Activated CD8-positive, alpha-beta T cell treated with anti-CD3 and anti-CD28 coated beads, Interleukin-2, amount 10 ng/mL, durations not matched to agents 7 days and 5 days (primary cell): Measurements from ENCODE around the gene BRF1. TPM values are rescaled to one million over a fixed set of nuclear protein-coding genes. Genes with fewer than 3 reads are reported as not detected.

Source experiments
- ATAC-seq: fragments of 150-1000 bp; cut with Tn5 transposase; one replicate; pipeline ENCODE4 v1.10.0; 2021; ENCODE audit warnings: moderate library complexity
- CTCF ChIA-PET: fragments of 350-600 bp; sonication (Branson Sonifier 250); formaldehyde crosslinking; loops from one replicate; lab custom pipeline; 2021; ENCODE audit warnings: antibody characterized with exemption; lab: Charles Lee
- POLR2A ChIA-PET: fragments of 350-600 bp; sonication (Branson Sonifier 250); formaldehyde crosslinking; loops from one replicate; lab custom pipeline; 2021; ENCODE audit warnings: antibody characterized with exemption; lab: Charles Lee
- DNase-seq: peaks from one replicate; pipeline ENCODE4 v3.0.0-alpha.2; 2020
- H3K27ac Mint-ChIP-seq: one replicate; pipeline ENCODE4 v1.8.0; 2021; ENCODE audit warnings: mild to moderate bottlenecking, mixed read lengths
- H3K27me3 Mint-ChIP-seq: one replicate; pipeline ENCODE4 v1.8.0; 2021; ENCODE audit warnings: low read depth, mixed read lengths
- H3K36me3 Mint-ChIP-seq: one replicate; pipeline ENCODE4 v1.8.0; 2021; ENCODE audit warnings: low read depth, mixed read lengths
- H3K4me1 Mint-ChIP-seq: one replicate; pipeline ENCODE4 v1.8.0; 2021; ENCODE audit warnings: low read depth, mixed read lengths
- H3K4me3 Mint-ChIP-seq: one replicate; pipeline ENCODE4 v1.8.0; 2021; ENCODE audit warnings: mild to moderate bottlenecking, mixed read lengths
- H3K9me3 Mint-ChIP-seq: one replicate; pipeline ENCODE4 v1.8.0; 2022; ENCODE audit warnings: mixed read lengths; ENCODE audit not compliant: insufficient read depth
- total RNA-seq, 2 experiments: library from RNA; stranded (reverse); gene quantifications; one replicate each; pipeline ENCODE4 v1.2.3, GENCODE V29; 2021

Gene BRF1
- total RNA-seq, 2 experiments from 2014 or later, result 42.1 to 44.7 TPM

DNA sequence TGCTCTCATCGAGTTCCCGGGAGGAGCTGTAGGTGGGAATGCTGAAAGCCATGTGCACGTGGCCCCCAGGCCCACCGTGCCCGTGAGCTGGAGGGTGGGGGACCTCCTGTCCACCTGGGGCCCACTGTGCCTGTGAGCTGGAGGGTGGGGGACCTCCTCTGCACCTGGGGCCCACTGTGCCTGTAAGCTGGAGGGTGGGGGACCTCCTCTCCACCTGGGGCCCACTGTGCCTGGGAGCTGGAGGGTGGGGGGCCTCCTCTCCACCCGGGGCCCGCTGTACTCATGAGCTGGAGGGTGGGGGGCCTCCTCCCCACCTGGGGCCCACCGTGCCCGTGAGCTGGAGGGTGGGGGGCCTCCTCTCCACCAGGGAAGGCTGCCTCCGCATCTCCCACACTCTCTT, 105.8 kb downstream of the BRF1 start:
- ATAC-seq (no peak), DNase-seq (no peak)
- CTCF ChIA-PET, result interaction anchor here (0.8 to 1.6 kb wide), 7 partner anchors 9 to 157 kb away, joined by 3 to 13 read pairs (median 3); no protein-coding TSS in a partner anchor
- POLR2A ChIA-PET, result interaction anchor here (2.0 kb wide), 1 partner anchor 13 kb away, joined by 9 read pairs; no protein-coding TSS in a partner anchor
- Mint-ChIP-seq H3K27ac (no peak overlapping the region), H3K4me1 (peaks cover 47% of the 10 kb centered on the region), H3K36me3 (no peaks in the 10 kb centered on the region), H3K9me3 (no peaks in the 10 kb centered on the region), H3K4me3 (no peak overlapping the region), H3K27me3 (peaks cover 24% of the 10 kb centered on the region)

DNA sequence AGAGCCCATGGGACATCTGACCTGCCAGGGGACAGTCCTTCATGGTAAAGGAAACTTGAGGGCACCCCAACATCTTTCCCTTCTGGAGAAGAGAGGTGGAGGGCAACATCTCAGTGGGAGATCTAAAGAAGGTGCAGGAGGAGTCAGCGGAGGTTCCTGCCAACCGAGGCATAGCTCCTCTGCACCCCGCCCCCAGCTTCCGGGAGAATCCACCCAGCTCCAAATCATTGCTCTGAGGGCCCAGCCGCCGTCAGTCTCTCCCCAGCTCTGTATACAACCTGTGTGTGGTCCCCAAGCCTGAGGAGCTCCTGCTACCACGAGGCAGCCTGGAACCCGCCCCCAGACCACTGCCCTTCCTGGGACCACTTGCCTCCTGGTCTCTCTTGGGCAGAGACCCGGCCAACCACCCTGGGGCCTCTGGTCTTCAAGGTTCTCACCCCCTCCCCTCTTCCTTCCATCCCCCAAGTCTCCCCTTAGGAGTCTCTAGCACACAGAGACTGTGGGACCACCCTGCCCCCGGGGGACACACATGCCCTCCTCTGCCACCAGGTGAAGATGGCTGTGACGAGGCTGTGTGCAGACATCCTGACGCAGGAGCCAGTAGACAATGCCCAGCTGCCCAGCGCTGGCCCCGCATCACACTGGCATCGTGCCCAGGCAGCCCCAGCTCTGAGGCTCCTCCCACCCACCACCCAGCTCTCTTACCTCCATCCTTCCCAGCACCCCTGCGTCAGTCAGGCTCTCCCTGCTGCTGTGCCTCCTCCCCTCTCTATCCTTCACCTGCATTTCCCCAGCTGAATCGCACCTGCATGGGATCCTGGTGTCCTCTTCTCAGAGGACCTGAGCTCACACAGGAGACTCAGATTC, 106.7 kb downstream of the BRF1 start:
- ChIA-PET POLR2A (interaction anchor here (2.0 kb wide), 1 partner anchor 12 kb away, joined by 9 read pairs; no protein-coding TSS in a partner anchor), CTCF (interaction anchor here (0.7 to 1.6 kb wide), 6 partner anchors 18 to 158 kb away, joined by 3 to 13 read pairs (median 4); partner anchors contain the start of genes BRF1 and BTBD6)
- H3K9me3 Mint-ChIP-seq, result peaks cover under 1% of the 10 kb centered on the region
- no peak overlapping the region for H3K4me3 Mint-ChIP-seq
- DNase-seq (peak; percentile 64), ATAC-seq (peak; percentile 48)
- no peaks in the 10 kb centered on the region for H3K36me3 Mint-ChIP-seq
- peak overlapping the region; percentile 29 for H3K27ac Mint-ChIP-seq
- peaks cover 18% of the 10 kb centered on the region for H3K27me3 Mint-ChIP-seq
- peaks cover 41% of the 10 kb centered on the region for H3K4me1 Mint-ChIP-seq

DNA sequence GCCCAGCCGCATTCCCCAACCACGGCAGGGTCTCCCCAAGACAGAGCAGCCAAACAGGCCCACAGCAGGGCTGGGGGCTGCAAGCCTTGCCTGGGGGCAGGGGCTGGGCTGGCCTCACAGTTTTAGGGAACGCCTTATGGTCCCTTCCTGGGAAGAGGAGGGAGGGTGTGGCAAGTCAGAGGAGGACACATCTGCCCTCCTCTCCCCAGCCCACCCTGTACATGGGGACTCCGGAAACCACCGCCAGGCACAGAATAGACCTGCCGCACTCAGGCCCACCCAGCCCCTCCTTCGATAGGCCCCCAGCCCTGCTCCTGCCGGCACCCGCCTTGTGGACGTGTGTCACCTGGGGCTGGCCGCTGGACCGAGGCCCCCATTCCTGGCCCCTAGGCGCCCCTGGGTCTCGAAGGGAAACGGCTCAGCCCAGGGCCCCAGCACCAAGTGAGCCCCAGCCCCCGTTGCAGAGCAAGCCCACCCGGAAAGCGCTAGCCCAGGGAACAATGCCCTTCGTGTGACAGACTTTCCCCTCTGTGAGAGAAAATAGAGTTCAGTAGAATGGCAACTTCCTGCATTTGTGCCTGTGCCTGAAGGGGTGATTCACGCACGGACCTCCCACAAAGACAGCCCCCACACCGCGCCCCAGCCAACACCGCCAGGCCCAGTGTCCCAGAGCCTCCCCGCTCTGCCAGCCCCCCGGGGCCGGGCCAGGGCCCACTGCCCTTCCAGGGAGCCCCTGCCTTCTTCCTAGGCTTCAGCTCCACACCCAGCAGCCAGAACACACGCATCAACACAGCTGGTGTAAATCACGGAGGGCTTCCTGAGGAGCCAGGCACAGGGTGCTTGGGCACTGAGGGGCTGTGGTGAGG, 107.7 kb downstream of the BRF1 start:
- no peak for DNase-seq
- H3K36me3 Mint-ChIP-seq, result no peaks in the 10 kb centered on the region
- peaks cover 10% of the 10 kb centered on the region for H3K27me3 Mint-ChIP-seq
- POLR2A ChIA-PET, result interaction anchor here (2.0 kb wide), 1 partner anchor 11 kb away, joined by 9 read pairs; no protein-coding TSS in a partner anchor
- H3K4me3 Mint-ChIP-seq, result peak overlapping the region; percentile 15
- CTCF ChIA-PET, result interaction anchor here (0.7 to 1.5 kb wide), 5 partner anchors 17 to 159 kb away, joined by 3 to 13 read pairs (median 4); partner anchors contain the start of genes BRF1 and BTBD6
- ATAC-seq, result peak; percentile 43
- peaks cover 9% of the 10 kb centered on the region for H3K9me3 Mint-ChIP-seq
- H3K4me1 Mint-ChIP-seq, result peaks cover 35% of the 10 kb centered on the region
- H3K27ac Mint-ChIP-seq, result peak overlapping the region; percentile 64

DNA sequence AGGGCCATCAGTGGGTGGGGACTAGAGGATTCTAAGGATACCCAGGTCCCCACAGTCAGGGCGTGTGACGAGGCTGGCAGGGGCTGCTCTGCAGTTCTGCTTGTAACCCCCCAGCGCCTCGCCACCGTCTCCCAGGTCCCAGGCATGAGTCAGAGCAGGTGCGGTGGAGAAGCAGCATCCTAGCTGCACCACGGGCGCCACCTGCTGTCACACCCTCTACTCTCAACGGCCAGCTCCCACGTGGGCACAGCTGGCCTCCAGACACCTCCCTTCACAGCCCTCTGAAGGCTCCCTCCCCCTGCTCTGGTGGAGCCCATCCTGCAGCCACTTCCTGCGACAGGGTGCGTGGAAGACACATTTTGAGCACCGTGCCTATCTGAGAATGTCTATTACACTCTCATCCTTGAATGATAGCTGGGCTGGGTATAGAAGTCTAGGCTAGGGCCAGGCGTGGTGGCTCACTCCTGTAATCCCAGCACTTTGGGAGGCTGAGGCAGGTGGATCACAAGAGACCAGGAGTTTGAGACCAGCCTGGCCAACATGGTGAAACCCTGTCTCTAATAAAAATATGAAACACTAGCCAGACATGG, 112.8 kb downstream of the BRF1 start:
- H3K4me3 Mint-ChIP-seq, result no peak overlapping the region
- ATAC-seq, result no peak
- CTCF ChIA-PET, result interaction anchor here (0.6 to 2.3 kb wide), 2 partner anchors 97 to 318 kb away, joined by 4 to 7 read pairs; no protein-coding TSS in a partner anchor

DNA sequence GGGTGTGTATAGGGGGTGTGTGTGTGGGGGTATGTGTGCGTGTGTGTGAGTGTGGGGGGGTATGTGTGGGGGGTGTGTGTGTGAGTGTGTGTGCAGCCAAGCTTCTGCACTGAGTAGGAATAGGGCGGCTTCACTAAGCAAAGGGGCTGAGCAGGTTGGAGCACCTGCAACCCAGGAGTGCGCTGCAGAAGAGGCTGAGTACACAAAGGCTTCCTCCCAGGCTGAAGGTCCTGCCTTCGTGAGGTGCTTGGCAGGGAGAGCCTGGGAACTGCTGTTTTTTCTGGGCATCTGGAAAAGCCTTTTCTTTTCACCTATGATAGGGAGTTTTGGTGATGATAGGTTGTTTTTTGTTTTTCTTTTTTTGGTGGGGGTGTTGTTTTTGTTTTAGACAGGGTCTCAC, 113.7 kb downstream of the BRF1 start:
- H3K4me1 Mint-ChIP-seq, result peaks cover 16% of the 10 kb centered on the region
- no peak overlapping the region for H3K27ac Mint-ChIP-seq
- ATAC-seq, result no peak
- H3K36me3 Mint-ChIP-seq, result no peaks in the 10 kb centered on the region
- H3K27me3 Mint-ChIP-seq, result peaks cover 4% of the 10 kb centered on the region
- ChIA-PET CTCF (no interaction called here), POLR2A (interaction anchor here (0.5 kb wide), 1 partner anchor 92 kb away, joined by 3 read pairs; no protein-coding TSS in a partner anchor)
- no peak overlapping the region for H3K4me3 Mint-ChIP-seq
- H3K9me3 Mint-ChIP-seq, result peaks cover 15% of the 10 kb centered on the region
- no peak for DNase-seq

More for the DNA sequence above, 112.8 kb downstream of the BRF1 start:
- peaks cover 11% of the 10 kb centered on the region for H3K4me1 Mint-ChIP-seq
- peaks cover 4% of the 10 kb centered on the region for H3K27me3 Mint-ChIP-seq
- H3K27ac Mint-ChIP-seq, result no peak overlapping the region
- no peaks in the 10 kb centered on the region for H3K36me3 Mint-ChIP-seq
- POLR2A ChIA-PET, result no interaction called here
- no peak for DNase-seq
- peaks cover 15% of the 10 kb centered on the region for H3K9me3 Mint-ChIP-seq

DNA sequence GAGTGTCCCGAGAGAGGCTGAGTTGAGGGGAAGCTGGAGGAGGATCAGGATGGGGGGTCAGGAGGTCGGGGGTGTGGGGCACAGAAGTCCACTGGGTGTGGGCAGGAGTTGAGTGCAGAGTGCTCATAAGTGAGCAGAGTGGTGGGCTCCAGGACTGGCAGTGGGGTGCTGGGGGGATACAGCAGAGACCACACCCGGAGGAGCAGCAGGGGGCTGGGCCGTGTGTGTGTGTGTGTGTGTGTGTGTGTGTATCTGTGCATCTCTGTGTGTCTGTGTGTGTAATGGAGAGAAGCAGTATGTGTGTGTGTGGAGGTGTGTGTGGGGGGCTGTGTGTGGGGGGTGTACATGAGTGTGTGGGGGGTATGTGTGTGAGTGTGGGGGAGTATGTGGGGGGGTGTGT, 114.8 kb downstream of the BRF1 start:
- H3K4me3 Mint-ChIP-seq, result no peak overlapping the region
- peaks cover 17% of the 10 kb centered on the region for H3K4me1 Mint-ChIP-seq
- ATAC-seq, result no peak
- H3K36me3 Mint-ChIP-seq, result no peaks in the 10 kb centered on the region
- ChIA-PET POLR2A (no interaction called here), CTCF (no interaction called here)
- no peak for DNase-seq
- H3K27ac Mint-ChIP-seq, result no peak overlapping the region
- peaks cover 4% of the 10 kb centered on the region for H3K27me3 Mint-ChIP-seq
- H3K9me3 Mint-ChIP-seq, result peaks cover 15% of the 10 kb centered on the region

DNA sequence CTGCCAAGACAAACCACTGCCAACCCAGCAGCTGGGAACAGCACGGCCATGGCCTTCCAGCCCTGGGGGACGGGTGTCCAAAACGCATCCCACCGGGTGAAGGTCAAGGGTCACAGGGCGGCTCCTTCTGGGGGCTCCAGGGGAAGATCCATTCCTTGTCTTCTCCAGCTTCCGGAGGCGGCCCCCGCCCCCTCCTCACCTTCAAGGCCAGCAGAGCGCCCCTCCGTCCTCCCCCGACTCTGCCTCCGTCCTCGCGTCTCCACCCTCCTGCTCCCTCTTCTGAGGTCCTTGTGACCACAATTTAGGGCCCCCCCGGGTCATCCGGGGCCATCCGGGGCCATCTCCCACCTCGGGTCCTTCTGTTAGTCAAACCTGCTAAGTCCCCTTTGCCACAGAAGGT, 115.8 kb downstream of the BRF1 start:
- CTCF ChIA-PET, result interaction anchor here (1.4 kb wide), 1 partner anchor 17 kb away, joined by 3 read pairs; the partner anchor contains the start of gene JAG2
- H3K4me1 Mint-ChIP-seq, result peaks cover 23% of the 10 kb centered on the region
- DNase-seq, result no peak
- peaks cover 15% of the 10 kb centered on the region for H3K9me3 Mint-ChIP-seq
- H3K27ac Mint-ChIP-seq, result no peak overlapping the region
- POLR2A ChIA-PET, result no interaction called here
- no peak for ATAC-seq
- H3K36me3 Mint-ChIP-seq, result no peaks in the 10 kb centered on the region
- peaks cover 4% of the 10 kb centered on the region for H3K27me3 Mint-ChIP-seq
- no peak overlapping the region for H3K4me3 Mint-ChIP-seq

DNA sequence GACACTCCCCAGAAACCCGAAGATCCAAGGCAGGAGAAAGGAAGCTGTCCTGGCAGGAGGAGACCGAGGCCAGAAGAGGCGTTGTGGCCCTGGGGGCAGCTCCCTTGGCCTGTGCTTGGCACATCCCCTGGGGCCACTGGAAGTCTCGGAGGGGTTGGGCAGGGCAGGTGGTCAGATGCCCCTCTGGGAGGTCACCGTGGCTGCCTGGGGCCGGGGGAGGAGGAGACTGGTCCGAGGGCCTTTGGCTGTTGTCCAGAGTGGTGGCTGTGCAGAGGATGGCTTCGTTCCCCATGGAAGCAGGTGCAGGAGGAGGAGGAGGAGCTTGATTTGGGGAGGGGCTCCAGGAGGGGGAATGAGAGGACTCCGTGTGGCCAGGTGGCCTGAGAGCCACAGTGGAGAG, 116.3 kb downstream of the BRF1 start:
- Mint-ChIP-seq H3K4me3 (no peak overlapping the region), H3K27ac (no peak overlapping the region), H3K36me3 (no peaks in the 10 kb centered on the region), H3K27me3 (peaks cover 4% of the 10 kb centered on the region), H3K4me1 (peaks cover 28% of the 10 kb centered on the region), H3K9me3 (peaks cover 15% of the 10 kb centered on the region)
- no peak for ATAC-seq
- ChIA-PET POLR2A (no interaction called here), CTCF (interaction anchor here (1.4 kb wide), 1 partner anchor 16 kb away, joined by 3 read pairs; the partner anchor contains the start of gene JAG2)
- no peak for DNase-seq

DNA sequence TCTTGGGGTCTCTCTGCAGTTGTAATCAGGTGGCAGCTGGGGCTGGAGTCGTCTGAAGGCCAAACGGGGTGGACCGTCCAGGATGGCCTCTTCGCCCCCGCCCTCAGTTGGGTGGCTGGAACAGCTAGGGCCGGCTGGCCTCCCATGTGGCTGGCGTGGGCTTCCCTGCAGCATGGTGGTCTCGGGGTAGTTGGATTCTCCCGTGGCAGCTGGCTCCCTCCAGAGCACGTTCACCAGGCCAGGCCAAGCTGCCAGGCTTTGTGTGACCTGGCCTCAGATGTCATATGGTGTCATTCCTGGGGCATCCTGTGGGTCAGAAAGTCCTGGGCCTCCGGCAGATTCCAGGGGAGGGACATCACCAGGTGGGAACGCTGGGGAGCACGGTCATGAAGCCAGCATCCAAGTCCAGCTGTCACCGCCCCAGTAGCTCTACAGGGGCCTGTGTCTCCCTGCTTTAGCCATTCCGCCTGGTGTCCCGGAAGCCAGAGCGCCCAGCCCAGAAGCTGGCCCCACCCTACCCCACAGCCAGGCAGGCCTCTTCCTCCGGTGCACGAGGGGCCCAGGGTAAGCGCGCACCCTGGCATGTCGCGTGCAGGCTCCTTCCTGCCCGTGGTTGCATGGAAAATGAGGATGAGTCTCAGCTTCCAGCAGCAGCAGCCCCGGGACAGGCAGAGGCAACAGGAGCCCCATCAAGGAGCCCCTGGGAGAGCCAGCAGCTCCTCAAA, 118.3 kb downstream of the BRF1 start:
- ATAC-seq (no peak), DNase-seq (no peak)
- no peaks in the 10 kb centered on the region for H3K36me3 Mint-ChIP-seq
- H3K4me3 Mint-ChIP-seq, result peak overlapping the region; percentile 49
- CTCF ChIA-PET, result interaction anchor here (1.0 to 1.2 kb wide), 3 partner anchors 11 to 19 kb away, joined by 3 to 5 read pairs (median 3); no protein-coding TSS in a partner anchor
- POLR2A ChIA-PET, result interaction anchor here (1.2 to 2.0 kb wide), 2 partner anchors 11 to 66 kb away, joined by 3 to 9 read pairs; partner anchors contain the start of gene BTBD6
- H3K4me1 Mint-ChIP-seq, result peaks cover 23% of the 10 kb centered on the region
- H3K27ac Mint-ChIP-seq, result no peak overlapping the region
- H3K27me3 Mint-ChIP-seq, result peaks cover 4% of the 10 kb centered on the region
- H3K9me3 Mint-ChIP-seq, result peaks cover under 1% of the 10 kb centered on the region

DNA sequence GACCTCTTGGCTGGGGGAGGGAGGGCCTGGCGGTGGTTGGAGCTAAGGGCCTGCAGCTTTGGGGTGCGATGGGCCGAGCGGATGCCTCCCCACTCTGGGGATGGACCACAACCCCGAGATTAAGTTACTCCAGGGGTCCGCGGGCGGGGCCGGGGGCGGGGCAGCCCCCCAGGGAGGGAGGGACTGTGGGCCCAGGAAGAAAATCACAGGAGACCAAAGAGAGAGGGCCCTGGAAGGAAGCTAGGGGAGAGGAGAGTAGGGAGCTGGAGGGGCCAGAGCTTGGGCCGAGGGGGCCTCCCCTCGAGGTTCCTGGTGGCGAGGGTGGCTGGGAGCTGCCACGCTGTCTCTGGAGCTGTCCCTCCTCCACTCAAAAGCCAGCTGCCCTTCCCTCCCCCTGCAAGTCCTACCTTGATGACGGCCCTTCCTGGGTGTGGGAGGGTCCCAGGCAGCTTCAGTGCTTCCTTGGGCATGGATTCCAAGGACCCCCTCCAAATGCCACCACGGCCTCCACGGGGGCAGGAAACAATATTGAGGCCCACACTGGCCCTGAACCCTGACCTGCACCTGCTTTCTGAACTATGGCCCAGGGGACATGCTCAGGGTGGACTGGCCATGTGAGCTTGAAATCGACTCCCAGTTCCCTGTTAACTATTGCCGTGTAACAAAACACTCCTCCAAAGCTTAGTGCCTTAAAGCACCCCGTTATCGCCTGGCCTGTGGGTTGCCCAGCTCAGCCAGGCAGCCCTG, 119.1 kb downstream of the BRF1 start:
- no peak for DNase-seq
- ChIA-PET POLR2A (interaction anchor here (1.2 to 2.0 kb wide), 2 partner anchors 12 to 67 kb away, joined by 3 to 9 read pairs; partner anchors contain the start of gene BTBD6), CTCF (interaction anchor here (0.7 to 1.2 kb wide), 4 partner anchors 11 to 170 kb away, joined by 3 to 5 read pairs (median 3); no protein-coding TSS in a partner anchor)
- no peaks in the 10 kb centered on the region for H3K36me3 Mint-ChIP-seq
- peaks cover 5% of the 10 kb centered on the region for H3K27me3 Mint-ChIP-seq
- no peak for ATAC-seq
- peaks cover 23% of the 10 kb centered on the region for H3K4me1 Mint-ChIP-seq
- H3K27ac Mint-ChIP-seq, result no peak overlapping the region
- peak overlapping the region; percentile 49 for H3K4me3 Mint-ChIP-seq
- no peaks in the 10 kb centered on the region for H3K9me3 Mint-ChIP-seq
